ENCODE results near the gene GFOD1. TPM values are rescaled to one million over a fixed set of nuclear protein-coding genes. Genes with fewer than 3 reads are reported as not detected.

Gene GFOD1
- total RNA-seq, 1 experiment from 2014 or later = 5.6 TPM

DNA sequence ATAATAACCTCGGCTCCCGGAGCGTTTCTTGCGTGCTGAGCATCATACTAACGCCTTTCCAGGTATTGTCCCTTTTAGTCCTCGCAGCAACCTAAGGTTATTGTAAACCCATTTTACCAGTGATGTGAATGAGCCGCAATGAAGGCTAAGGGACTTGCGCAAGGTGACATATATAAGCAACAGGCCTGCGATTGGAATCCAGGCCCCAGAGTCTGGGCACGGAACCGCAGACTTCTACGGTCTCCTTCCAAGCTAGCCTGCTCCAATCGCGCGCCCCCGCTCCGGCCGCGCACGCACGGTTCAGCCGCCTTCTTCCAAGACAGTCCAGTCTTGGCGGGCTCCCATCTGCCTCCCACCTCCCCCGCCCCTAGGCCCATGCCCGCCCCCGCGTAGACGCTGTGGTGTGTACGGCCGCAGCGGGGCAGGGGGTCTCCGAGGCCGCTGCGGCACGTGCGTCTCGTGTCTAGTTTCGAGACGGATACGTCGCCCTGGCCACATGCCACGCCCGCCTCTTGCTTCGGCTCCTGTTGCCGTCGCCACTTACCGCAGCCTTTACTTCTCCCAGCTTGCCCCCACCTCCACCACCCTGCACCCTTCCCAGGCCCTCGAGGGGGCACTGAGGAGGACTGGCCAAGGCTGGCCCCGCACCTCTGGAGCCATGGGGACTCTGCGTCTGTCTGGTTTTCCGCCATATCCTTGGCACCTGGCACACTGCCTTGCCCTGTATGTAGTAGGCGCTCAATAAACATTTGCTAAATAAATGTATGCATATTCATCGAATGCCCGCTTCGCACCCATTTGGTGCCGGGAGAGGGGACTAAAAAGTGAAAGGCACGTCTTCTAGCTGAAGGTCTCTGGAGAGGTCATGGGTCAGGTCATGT lies 855 bp upstream of the GFOD1 start:
- no peak for DNase-seq (ENCODE audit: extremely low read depth, low read depth)

DNA sequence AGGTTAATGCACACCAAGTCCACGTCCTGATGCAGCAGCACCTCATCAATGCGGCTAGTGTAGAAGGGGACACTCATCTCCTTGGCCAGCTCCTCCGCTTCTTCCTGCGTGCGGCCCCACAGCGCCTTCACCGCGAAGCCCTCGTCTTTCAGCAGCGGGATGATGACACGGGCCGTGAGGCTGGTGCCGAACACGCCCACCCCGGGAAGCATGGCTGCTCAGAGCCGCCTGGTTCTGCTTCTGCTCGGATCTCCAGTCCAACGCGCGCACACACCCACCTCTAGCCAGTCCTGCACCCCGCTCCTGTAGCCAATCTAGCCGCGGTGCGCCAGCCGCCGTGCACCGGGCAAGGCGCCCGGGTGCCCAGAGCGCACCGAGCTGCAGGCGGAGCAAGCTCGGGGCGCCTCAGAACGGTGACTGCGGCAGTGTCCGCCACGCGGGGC lies 700 bp downstream of the GFOD1 start:
- DNase-seq (ENCODE audit: extremely low read depth, low read depth) = peak; percentile 25

DNA sequence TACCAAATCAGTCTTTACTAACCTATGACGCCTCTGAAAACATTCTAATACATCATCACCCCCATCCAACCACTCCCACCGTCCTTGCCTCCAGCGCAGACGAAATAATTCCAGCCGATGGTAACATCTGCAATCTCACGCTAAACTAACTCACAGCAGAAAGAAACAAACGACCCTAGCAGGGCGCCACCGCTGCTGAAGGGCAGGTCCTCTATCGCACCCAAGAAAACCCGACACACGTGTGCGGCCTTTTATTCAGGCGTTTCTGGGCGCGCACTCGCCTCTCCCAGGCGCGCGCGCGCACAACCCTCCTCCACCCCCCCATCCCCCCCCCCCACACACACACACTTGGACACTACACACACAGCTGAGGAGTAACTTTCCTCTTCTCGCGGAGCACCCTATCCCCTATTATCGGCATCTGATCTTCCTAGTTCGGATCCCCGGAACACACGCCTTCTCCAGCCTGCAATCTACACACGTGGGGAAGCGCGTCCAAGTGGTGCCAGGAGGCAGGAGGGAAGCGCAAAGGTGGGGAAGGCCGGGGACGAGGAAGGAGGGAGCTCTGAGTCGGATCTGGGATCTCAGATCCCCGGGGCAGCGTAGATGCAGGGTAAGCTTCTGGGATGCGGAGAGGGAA lies 1.4 kb downstream of the GFOD1 start:
- no peak for DNase-seq (ENCODE audit: extremely low read depth, low read depth)

DNA sequence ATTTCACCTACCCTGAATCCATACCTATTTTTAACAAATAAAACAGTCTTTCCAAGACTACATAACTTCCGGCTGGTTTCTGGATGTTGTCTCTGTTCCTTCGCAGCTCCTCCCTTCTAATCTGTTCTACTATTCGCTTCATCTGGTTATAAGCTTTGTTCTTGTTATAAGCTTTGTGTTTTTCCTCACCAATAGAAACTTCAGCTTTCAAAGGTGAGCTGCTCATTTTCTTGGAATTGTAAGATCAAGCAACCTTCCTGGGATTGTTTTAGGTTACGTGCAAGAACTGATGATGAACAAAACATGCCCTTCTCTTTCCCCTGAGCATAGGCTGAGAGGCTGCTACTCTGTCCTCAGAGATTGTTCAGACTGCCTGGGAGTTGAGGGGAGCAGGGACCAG lies 2.1 kb downstream of the GFOD1 start:
- no peak for DNase-seq (ENCODE audit: extremely low read depth, low read depth)

DNA sequence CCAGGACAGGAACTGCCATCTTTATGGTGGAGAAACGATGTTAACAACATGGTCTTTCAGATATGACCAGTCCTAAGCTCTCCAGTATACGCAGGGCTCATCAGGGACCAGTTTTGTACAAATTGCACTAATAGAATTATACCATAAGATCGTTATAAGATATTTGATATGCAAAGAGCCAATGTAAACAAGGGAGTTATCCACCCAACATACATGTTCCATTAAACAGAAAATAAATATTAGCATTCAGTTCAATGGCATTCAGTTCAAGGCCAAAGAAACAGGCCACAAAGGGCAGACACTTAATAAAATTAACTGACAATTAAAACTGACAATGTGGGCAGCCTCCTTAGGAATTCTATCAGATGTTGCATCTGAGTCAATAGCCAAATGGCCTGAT lies 2.6 kb downstream of the GFOD1 start:
- DNase-seq (ENCODE audit: extremely low read depth, low read depth) = no peak

DNA sequence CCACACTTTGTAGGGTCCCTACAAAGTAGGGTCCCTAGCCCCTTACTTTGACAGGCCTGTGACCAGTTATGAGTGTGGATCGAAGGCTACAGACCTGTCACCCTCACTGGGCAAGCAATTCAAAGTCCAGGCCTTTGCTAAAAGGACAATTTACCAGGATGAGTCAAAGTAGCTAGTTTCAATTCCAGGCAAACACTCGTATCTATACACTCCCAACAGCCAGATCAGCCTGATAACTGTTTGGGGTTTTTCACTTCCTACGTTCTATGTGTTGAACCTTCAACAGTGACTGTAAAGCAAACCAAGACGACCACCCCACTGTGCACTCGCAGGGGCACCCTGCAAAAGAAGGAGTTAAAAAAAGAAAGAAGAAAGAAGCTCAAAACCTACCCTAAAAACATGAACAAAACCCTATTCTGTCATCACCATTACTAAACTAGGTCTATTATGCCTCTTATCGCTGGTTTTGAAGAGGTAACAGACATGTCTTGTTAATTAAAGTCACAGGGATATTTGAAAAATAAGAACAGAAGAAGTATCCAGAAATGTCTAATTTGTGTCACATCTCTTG lies 3.2 kb downstream of the GFOD1 start:
- no peak for DNase-seq (ENCODE audit: extremely low read depth, low read depth)

DNA sequence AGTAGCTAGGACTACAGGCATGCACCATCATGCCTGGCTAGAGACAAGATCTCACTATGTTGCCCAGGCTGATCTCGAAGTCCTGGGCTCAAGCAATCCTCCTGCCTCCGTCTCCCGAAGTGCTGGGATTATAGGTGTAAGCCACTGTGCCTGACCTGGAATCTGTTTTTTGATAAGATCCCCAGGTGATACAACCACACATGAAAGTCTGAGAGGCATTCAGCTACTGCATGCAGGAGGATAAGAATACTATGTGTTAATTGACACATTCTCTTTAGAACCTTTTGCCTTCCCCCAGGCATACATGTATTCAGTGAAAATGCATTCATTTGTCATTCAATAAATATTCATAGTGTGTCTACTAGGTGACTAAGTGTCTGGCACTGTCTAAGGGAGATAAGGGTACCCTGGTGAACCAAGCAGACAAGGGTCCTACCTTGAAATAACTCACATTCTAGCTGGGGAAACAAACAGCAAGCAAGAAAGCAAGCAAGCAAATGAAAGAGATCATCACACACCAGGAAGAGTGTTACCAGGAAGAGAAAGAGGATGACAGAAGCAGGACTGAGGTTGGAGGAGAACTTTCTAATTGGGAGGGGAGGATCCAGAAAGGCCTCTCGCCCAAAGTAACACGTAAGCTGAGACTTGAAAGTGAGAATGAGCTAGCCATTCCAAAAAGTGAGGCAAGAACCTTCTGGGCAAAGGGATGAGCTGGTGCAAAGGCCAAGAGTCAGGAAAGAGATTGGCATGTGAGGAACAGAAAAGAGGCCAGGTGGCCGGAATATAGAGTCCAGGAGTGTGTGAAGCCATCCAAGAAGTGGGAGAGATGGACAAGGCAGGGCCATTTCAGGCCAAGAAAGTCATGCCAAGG lies 6.5 kb downstream of the GFOD1 start:
- no peak for DNase-seq (ENCODE audit: extremely low read depth, low read depth)

DNA sequence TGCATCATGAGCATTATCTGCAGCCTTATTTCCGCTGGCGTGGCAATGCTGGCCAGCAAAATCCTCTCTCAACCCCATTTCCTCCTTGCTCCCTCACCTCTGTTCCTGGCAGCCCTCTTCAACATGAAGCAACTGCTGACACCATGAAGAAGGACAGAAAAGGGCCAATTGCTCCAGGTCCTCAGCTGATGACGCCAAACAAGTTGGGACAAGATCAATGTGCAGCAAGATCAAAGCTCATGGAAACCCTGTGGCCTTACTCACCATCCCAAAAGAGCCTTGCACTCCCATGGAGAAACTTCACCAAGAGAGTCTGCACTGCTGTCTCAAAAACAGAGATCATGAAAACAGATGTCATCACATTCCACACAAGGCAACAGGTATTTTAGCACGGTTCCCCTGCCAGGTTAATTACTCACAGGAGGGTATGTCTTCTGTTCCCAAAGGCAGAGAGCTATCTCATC lies 7.4 kb downstream of the GFOD1 start:
- no peak for DNase-seq (ENCODE audit: extremely low read depth, low read depth)

DNA sequence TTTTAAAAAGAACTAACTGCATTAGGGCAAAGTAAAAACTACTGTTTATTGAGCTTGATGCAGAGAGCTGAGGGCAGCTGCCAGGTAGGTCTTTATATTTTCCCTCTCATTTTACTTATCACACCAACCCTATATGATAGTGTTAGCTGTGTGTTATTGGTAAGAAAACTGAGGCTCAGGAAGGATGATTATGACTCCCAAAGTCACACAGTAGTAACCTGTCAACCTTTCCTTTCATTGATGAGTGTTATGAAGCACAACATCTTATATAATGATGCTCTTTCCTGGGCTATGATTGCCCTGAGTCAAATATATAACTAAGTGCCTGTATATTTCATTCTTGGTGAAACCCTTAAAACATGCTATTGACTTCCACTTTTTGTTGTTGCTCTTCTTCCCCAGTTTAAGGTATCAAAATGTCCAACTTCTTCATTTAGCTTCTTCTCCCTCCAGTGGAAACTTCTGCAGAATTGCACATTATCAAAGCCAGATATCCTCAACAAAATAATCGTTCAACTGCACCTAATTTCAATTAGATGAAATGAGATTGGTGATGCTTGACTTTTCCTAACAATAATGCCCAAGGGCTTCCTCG lies 8.1 kb downstream of the GFOD1 start:
- DNase-seq (ENCODE audit: extremely low read depth, low read depth) = no peak

DNA sequence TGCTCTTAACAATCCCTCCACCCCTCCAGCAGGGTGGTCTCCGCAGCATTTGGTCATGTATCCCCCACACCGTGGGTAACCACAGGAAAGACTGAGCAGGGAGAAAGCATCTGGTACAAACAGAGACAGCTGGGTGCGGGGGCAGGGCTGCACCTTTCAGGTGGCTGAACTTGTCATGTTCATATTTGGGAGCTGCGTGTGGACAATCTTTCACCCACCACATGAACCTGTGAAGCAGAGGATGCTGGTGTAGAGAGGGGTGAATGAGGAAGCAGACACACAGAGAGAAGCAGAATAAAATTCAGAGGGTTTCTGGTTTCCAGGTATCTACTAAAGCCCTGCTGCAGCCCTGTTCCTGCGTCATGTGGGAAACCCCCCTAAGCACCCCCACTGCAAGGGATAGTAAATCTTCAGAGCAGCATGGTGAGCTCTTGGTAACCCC lies 8.9 kb downstream of the GFOD1 start:
- DNase-seq (ENCODE audit: extremely low read depth, low read depth) = no peak

DNA sequence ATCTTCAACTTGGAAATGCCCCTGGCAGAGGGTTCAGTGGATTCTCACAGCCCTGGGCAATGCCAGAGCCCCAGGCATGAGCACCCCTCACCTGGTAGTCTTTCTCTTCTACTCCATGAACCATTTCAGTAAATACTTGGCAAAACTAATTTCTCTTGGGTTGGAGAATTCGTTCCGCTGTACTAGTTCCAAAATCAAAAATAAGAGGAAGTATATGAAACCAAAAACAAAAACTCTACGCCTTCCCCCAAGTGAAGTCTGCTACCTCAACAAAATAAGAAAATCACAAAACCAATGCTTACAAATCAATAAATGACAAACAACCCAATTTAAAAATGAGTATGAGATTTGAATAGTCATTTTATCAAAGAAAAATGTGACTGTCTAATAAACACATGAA lies 12.6 kb downstream of the GFOD1 start:
- DNase-seq (ENCODE audit: extremely low read depth, low read depth) = no peak

DNA sequence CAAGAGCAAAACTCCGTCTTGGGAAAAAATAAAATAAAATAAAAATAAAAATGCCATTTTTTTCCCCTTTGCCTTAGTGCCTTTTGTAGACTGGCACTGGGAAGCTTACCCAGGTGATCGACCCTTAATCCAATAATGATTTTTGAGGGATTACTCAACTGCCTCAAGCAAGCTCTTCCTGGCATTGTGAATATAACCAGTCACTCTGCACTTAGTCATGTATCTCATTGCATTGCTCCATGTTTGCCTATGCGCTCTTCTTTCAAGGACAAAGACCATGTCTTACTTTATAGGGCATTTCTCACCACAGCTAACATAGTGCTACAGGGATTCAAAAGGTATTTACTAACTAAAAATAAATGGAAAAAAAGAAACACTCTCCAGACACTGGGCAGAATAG lies 13.0 kb downstream of the GFOD1 start:
- DNase-seq (ENCODE audit: extremely low read depth, low read depth) = no peak

DNA sequence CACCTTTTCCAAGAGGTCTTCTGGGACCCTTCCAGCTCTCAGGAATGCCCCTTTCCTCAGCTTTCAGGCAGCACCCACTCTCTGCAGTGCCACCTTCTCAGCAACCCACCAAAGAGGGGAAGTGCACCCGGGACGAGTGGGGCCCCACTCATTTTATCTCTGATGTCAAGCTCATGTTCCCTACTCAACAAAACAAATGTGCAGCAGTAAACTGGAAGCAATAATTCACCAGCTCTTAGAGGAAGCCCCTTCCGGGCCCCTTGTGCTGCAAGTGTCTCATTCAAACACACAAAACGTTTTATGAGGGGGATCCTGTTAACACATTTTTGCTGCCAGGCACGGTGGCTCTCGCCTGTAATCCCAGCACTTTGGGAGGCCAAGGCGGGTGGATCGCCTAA lies 13.6 kb downstream of the GFOD1 start:
- no peak for DNase-seq (ENCODE audit: extremely low read depth, low read depth)

DNA sequence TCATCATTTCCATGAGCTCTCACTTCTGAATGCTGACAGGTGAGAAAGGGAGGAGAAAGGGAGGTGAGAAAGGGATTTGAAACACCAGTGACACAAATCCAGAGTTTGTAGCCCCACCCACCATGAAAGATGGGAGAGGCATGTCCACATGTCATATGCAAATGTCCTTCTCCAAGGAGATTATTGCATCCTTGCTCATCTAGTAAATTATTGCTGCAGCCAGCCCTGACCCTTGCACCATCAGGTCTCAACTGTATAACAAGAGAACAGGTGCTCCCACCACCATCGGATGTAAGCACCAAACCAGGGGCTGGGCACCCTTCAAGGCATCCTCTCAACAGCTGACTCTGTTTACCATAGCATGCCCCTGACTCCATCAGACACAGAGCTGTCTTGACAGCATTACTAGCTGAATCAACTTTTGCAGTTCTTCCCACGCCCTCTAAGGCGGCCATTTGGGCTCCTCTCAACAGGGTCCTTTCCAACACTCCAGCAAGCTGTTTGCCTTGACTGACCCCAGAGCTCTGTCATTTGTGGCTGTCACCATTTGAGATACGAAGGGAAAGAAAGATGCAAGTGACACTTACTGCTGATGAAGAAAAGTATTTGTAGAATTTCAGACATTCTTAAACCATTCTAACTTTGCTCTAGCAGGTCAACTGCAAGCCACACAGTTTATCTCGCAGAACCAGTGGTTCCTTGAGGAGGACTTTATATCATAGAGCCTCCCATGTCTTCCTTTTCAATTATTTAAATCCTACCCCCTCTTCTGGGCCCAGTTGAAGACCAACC lies 14.2 kb downstream of the GFOD1 start:
- DNase-seq (ENCODE audit: extremely low read depth, low read depth) = no peak

DNA sequence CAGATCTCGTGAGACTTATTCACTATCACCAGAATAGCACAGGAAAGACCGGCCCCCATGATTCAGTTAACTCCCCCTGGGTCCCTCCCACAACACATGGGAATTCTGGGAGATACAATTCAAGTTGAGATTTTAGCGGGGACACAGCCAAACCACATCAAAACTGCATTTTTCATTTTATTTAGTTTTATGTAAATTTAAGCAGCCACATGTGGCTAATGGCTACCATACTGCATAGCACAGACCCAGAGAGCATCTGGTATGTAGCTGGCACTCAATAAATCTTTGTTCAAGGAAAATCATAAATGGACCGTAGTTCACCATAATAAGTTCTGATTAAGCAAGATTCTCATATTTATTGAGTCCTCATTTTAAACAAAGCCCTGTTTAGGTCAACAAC lies 15.3 kb downstream of the GFOD1 start:
- no peak for DNase-seq (ENCODE audit: extremely low read depth, low read depth)

DNA sequence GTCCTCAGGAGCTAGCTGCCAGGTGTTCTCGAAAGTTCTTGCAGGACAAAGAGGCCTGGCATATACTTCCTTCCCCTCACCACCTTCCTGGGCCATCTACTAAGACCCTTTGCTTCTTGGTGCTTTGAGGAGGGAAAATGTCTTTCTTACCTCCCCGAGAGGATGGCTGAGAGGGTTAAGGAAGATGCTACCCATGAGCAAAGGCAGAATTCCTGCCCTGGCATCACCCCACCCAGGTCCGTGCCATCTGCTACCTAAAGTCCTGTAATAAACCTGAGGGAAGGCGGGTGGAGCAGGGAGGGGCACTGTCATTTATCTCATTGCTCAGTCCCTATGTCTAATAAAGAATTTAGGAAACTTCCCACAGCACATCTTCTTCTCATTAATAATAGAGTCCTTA lies 16.2 kb downstream of the GFOD1 start:
- no peak for DNase-seq (ENCODE audit: extremely low read depth, low read depth)

DNA sequence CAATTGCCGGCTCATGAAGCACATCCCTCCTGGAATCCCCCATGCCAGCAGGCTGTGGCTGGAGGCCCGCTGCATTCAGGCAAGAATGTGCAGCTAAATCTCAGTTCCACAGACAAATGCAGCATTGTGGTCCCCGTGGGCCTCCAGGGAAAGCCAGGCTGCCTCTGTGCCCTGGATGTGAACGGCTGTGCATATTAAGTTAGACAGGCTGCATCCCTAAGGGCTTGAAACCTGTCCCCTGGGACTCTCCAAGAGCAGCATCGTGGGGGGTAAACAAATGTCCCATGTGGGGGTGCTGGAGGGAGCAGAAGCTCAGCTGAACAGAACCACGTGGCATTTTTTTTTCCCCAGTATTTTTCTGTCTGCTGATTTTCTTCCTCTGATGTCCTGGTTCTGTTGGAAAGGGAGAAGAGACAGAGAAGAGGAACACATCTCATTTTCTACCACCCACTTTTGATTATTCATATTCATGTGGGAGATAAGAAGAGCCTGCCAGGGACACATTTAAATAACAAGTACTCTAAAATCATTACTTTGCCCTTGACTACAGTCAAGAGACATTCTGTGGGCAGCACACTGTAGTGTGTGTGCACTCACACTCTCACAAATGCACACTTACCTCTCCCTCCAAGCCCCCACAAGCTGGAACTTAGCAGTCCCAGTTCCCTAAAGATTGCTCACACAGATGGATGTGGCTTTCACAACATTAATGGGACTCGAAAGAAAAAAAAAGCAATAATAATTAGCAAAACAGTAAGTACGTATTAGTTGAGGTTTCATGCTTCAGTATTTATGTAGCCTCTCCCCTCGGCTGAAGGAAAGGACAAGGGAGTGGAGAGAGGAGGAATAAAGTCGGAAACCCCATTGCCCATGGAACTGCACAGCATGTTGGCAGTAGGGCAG lies 16.9 kb downstream of the GFOD1 start:
- no peak for DNase-seq (ENCODE audit: extremely low read depth, low read depth)

DNA sequence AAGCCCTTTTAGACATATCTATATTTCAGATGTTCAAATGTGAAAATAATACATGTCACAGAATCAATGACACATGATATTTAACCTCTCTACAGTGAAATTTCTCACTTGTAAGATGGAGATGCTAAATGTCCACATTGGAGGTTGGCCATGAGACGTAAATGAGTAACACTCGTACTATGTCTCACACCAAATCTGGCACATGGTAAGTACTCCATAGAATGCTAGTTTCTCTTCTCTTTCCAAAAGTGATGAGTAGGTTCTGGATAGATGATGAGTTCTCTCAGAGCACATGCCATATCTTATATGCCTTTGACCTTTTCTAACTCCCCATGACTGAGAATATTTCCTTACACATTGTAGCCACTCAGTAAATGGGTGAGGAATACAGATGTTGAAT lies 17.7 kb downstream of the GFOD1 start:
- no peak for DNase-seq (ENCODE audit: extremely low read depth, low read depth)

DNA sequence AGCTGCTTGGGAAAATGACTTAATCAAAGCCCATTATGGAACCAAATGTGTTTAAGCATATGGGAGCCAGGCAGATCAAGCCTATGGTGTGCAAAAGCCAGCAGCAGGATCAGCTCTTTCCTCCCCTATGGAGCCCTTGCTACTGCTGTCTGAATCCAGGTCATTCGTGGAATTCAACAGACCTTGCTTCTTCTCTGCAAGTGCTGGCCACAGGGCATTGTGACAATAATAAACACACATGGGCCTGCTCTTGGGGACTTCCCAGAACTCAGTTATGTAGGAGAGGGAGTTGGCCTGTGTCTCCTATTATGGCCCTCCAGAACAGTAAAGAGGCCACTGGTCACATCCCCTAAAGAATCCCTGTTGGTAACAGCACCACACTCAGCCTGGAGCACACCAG lies 18.6 kb downstream of the GFOD1 start:
- no peak for DNase-seq (ENCODE audit: extremely low read depth, low read depth)

Measured in NCI-H460 (cell line).